ENCODE data around the gene TUFT1.

DNA sequence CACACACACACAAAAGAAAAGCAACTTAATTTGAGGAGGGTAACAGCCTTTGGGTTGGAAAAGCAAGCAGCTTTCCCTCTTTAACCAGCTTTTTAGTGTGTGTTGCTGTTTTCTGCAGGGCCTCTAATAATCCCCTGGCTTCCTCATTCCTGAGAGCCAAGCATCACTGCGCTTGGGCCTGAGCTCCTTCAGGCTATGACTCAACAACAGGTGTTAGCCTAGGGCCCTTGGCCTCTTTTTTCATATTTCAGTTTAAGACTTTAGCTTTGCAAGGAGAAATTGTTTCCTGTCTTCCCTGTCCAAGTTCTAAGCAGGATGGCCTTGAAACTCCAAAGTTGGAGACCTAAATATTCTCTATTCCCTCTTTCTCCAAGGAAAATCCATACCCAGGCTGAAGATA, 45.5 kb downstream of the TUFT1 start:
- no peak for TF ChIP-seq POLR2A (IDR thresholded peaks at IDR 0.05)
- TF ChIP-seq, protein P1, sequence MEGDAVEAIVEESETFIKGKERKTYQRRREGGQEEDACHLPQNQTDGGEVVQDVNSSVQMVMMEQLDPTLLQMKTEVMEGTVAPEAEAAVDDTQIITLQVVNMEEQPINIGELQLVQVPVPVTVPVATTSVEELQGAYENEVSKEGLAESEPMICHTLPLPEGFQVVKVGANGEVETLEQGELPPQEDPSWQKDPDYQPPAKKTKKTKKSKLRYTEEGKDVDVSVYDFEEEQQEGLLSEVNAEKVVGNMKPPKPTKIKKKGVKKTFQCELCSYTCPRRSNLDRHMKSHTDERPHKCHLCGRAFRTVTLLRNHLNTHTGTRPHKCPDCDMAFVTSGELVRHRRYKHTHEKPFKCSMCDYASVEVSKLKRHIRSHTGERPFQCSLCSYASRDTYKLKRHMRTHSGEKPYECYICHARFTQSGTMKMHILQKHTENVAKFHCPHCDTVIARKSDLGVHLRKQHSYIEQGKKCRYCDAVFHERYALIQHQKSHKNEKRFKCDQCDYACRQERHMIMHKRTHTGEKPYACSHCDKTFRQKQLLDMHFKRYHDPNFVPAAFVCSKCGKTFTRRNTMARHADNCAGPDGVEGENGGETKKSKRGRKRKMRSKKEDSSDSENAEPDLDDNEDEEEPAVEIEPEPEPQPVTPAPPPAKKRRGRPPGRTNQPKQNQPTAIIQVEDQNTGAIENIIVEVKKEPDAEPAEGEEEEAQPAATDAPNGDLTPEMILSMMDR (IDR thresholded peaks at IDR 0.05), result no peak
